WTC11 (cell line): ENCODE measurements around the gene MN1. TPM values are rescaled to one million over a fixed set of nuclear protein-coding genes. Genes with fewer than 3 reads are reported as not detected.

Experiments
- ATAC-seq: fragments of 200-7000 bp; cut with Tn5 transposase; 2 replicates; pipeline ENCODE4 v1.10.0; 2021; ENCODE audit warnings: mild to moderate bottlenecking, moderate library complexity
- CTCF ChIA-PET: fragments of 300-600 bp; sonication (Branson Sonifier 250); formaldehyde crosslinking; loops from one replicate; lab custom pipeline; 2021; ENCODE audit warnings: antibody characterized with exemption; lab: Charles Lee
- POLR2A ChIA-PET: fragments of 350-600 bp; sonication (Branson Sonifier 250); formaldehyde crosslinking; loops from one replicate; lab custom pipeline; 2021; ENCODE audit warnings: antibody characterized with exemption; lab: Charles Lee
- DNase-seq: peaks from one replicate; pipeline ENCODE4 v3.0.0; 2021; ENCODE audit warnings: low spot score
- H3K27ac Mint-ChIP-seq: 2 replicates; pipeline ENCODE4 v1.8.0; 2021; ENCODE audit warnings: mixed read lengths
- H3K27me3 Mint-ChIP-seq: 2 replicates; pipeline ENCODE4 v1.8.0; 2021; ENCODE audit warnings: low read depth, mild to moderate bottlenecking, moderate library complexity, mixed read lengths
- H3K36me3 Mint-ChIP-seq: 2 replicates; pipeline ENCODE4 v1.8.0; 2021; ENCODE audit warnings: mixed read lengths
- H3K4me1 Mint-ChIP-seq: 2 replicates; pipeline ENCODE4 v1.8.0; 2022; ENCODE audit warnings: mixed read lengths
- H3K4me3 Mint-ChIP-seq: 2 replicates; pipeline ENCODE4 v1.8.0; 2021; ENCODE audit warnings: mild to moderate bottlenecking, moderate library complexity, mixed read lengths
- H3K9me3 Mint-ChIP-seq: 2 replicates; pipeline ENCODE4 v1.8.0; 2021; ENCODE audit warnings: mixed read lengths
- ELF4 ChIP-seq: sonication (generic); formaldehyde crosslinking; IDR thresholded peaks from 2 replicates; pipeline ENCODE4 v1.8.1; 2022; ENCODE audit warnings: low read depth, mild to moderate bottlenecking, moderate library complexity, missing genetic modification reagents
- EMX1 ChIP-seq: fragments of 250-450 bp; sonication (Bioruptor Pico); IDR thresholded peaks from 2 replicates; pipeline ENCODE4 v1.8.0; 2021; ENCODE audit warnings: mild to moderate bottlenecking
- ETV6 ChIP-seq: sonication (generic); formaldehyde crosslinking; IDR thresholded peaks from 2 replicates; pipeline ENCODE4 v1.8.1; 2022; ENCODE audit warnings: mild to moderate bottlenecking, missing genetic modification reagents
- NFYB ChIP-seq: sonication (generic); formaldehyde crosslinking; conservative IDR thresholded peaks from 2 replicates; pipeline ENCODE4 v1.8.0; 2022; ENCODE audit warnings: low read depth, missing genetic modification reagents
- OVOL2 ChIP-seq: fragments of 250-450 bp; sonication (Bioruptor Pico); IDR thresholded peaks from 2 replicates; pipeline ENCODE4 v1.9.0; 2021; ENCODE audit warnings: mild to moderate bottlenecking, borderline replicate concordance
- ZNF416 ChIP-seq: fragments of 250-450 bp; sonication (Bioruptor Pico); IDR thresholded peaks from 2 replicates; pipeline ENCODE4 v1.9.0; 2021; ENCODE audit warnings: mild to moderate bottlenecking, inconsistent platforms
- total RNA-seq: library from RNA; stranded (reverse); gene quantifications from 3 replicates; pipeline ENCODE4 v1.2.3, GENCODE V29; 2021
- TF ChIP-seq, protein P1 (sequence below): sonication (generic); formaldehyde crosslinking; IDR thresholded peaks from 2 replicates; pipeline ENCODE4 v1.8.1; 2023; ENCODE audit warnings: mild to moderate bottlenecking, missing genetic modification reagents, moderate library complexity
- TF ChIP-seq, protein P2 (sequence below): sonication (generic); formaldehyde crosslinking; IDR thresholded peaks from 2 replicates; pipeline ENCODE4 v1.8.0; 2022; ENCODE audit warnings: mild to moderate bottlenecking, missing genetic modification reagents
- TF ChIP-seq, protein P3 (sequence below): sonication (generic); formaldehyde crosslinking; IDR thresholded peaks from 2 replicates; pipeline ENCODE4 v1.8.0; 2022; ENCODE audit warnings: mild to moderate bottlenecking, missing genetic modification reagents
- TF ChIP-seq, protein P4 (sequence below): fragments of 250-450 bp; sonication (Bioruptor Pico); IDR thresholded peaks from 2 replicates; pipeline ENCODE4 v1.9.0; 2021; ENCODE audit warnings: mild to moderate bottlenecking
- TF ChIP-seq, protein P5 (sequence below): sonication (generic); formaldehyde crosslinking; conservative IDR thresholded peaks from 2 replicates; pipeline ENCODE4 v1.8.1; 2022; ENCODE audit warnings: mild to moderate bottlenecking, missing genetic modification reagents
- TF ChIP-seq, protein P6 (sequence below): sonication (generic); formaldehyde crosslinking; IDR thresholded peaks from 2 replicates; pipeline ENCODE4 v1.8.0; 2022; ENCODE audit warnings: mild to moderate bottlenecking, missing genetic modification reagents
- TF ChIP-seq, protein P7 (sequence below): sonication (generic); formaldehyde crosslinking; IDR thresholded peaks from 2 replicates; pipeline ENCODE4 v1.8.1; 2023; ENCODE audit warnings: mild to moderate bottlenecking, missing genetic modification reagents, borderline replicate concordance
- TF ChIP-seq, protein P8 (sequence below): sonication (generic); formaldehyde crosslinking; IDR thresholded peaks from 2 replicates; pipeline ENCODE4 v1.8.0; 2022; ENCODE audit warnings: missing genetic modification reagents
- TF ChIP-seq, protein P9 (sequence below): sonication (generic); formaldehyde crosslinking; IDR thresholded peaks from 2 replicates; pipeline ENCODE4 v1.8.0; 2023; ENCODE audit warnings: mild to moderate bottlenecking, missing genetic modification reagents

MN1 gene
- total RNA-seq, 1 experiment from 2014 or later = 21.3 TPM

DNA sequence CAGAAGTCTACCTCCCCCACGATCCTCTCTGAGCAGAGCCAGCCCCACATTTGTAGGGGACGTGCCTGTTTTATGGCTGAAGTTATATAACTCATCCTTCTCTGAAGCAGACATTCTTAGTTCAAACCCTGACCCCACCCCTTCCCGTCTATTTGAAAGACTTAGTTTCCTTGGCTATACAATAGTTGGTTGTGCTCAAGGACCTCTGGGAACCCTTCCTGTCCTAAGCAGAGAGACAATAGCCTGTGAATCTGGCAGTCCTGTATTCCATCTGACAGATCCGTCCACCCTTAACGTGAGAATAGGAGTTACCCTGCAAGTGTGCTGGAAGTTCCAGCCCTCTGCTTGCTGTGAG, 75.2 kb downstream of the MN1 start (continued):
- TF ChIP-seq OVOL2 (CRISPR knock-in tag) (no peak), EMX1 (CRISPR knock-in tag) (no peak), ZNF416 (CRISPR knock-in tag) (no peak)
- TF ChIP-seq, protein P1, sequence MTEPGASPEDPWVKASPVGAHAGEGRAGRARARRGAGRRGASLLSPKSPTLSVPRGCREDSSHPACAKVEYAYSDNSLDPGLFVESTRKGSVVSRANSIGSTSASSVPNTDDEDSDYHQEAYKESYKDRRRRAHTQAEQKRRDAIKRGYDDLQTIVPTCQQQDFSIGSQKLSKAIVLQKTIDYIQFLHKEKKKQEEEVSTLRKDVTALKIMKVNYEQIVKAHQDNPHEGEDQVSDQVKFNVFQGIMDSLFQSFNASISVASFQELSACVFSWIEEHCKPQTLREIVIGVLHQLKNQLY = no peak
- TF ChIP-seq, protein P2, sequence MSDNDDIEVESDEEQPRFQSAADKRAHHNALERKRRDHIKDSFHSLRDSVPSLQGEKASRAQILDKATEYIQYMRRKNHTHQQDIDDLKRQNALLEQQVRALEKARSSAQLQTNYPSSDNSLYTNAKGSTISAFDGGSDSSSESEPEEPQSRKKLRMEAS = no peak
- TF ChIP-seq, protein P3, sequence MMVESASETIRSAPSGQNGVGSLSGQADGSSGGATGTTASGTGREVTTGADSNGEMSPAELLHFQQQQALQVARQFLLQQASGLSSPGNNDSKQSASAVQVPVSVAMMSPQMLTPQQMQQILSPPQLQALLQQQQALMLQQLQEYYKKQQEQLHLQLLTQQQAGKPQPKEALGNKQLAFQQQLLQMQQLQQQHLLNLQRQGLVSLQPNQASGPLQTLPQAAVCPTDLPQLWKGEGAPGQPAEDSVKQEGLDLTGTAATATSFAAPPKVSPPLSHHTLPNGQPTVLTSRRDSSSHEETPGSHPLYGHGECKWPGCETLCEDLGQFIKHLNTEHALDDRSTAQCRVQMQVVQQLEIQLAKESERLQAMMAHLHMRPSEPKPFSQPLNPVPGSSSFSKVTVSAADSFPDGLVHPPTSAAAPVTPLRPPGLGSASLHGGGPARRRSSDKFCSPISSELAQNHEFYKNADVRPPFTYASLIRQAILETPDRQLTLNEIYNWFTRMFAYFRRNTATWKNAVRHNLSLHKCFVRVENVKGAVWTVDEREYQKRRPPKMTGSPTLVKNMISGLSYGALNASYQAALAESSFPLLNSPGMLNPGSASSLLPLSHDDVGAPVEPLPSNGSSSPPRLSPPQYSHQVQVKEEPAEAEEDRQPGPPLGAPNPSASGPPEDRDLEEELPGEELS (CRISPR knock-in tag) = no peak
- TF ChIP-seq, protein P4, sequence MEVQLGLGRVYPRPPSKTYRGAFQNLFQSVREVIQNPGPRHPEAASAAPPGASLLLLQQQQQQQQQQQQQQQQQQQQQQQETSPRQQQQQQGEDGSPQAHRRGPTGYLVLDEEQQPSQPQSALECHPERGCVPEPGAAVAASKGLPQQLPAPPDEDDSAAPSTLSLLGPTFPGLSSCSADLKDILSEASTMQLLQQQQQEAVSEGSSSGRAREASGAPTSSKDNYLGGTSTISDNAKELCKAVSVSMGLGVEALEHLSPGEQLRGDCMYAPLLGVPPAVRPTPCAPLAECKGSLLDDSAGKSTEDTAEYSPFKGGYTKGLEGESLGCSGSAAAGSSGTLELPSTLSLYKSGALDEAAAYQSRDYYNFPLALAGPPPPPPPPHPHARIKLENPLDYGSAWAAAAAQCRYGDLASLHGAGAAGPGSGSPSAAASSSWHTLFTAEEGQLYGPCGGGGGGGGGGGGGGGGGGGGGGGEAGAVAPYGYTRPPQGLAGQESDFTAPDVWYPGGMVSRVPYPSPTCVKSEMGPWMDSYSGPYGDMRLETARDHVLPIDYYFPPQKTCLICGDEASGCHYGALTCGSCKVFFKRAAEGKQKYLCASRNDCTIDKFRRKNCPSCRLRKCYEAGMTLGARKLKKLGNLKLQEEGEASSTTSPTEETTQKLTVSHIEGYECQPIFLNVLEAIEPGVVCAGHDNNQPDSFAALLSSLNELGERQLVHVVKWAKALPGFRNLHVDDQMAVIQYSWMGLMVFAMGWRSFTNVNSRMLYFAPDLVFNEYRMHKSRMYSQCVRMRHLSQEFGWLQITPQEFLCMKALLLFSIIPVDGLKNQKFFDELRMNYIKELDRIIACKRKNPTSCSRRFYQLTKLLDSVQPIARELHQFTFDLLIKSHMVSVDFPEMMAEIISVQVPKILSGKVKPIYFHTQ (CRISPR knock-in tag) = no peak
- TF ChIP-seq, protein P5, sequence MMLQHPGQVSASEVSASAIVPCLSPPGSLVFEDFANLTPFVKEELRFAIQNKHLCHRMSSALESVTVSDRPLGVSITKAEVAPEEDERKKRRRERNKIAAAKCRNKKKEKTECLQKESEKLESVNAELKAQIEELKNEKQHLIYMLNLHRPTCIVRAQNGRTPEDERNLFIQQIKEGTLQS = no peak

DNA sequence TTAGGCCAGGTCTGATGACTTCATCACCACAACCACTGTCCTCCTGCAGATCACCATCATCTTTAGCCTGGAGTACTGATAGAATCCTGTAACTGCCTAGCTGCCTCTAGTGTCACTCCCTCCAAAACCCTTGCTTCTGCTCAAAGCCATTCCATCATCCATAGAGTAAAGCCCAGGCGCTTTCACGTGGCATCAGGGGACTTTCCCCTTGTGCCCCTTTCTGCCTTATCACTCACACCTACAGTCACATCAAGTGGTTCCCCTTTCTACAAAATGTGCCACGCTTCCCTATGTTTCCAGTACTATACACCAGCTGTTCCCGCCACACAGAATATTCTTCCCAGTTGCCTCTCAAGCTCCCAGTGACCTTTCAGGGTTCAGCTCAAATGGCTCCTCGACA, 75.9 kb downstream of the MN1 start:
- ChIA-PET POLR2A (no interaction called here), CTCF (interaction anchor here (2.0 kb wide), 1 partner anchor 10 kb away, joined by 5 read pairs; no protein-coding TSS in a partner anchor)
- Mint-ChIP-seq H3K4me1 (peaks cover 45% of the 10 kb centered on the region), H3K4me3 (no peak overlapping the region), H3K36me3 (peaks cover 44% of the 10 kb centered on the region), H3K27me3 (no peaks in the 10 kb centered on the region), H3K9me3 (peaks cover 29% of the 10 kb centered on the region), H3K27ac (no peak overlapping the region)
- ATAC-seq (no peak), DNase-seq (no peak)
- TF ChIP-seq, protein P6, sequence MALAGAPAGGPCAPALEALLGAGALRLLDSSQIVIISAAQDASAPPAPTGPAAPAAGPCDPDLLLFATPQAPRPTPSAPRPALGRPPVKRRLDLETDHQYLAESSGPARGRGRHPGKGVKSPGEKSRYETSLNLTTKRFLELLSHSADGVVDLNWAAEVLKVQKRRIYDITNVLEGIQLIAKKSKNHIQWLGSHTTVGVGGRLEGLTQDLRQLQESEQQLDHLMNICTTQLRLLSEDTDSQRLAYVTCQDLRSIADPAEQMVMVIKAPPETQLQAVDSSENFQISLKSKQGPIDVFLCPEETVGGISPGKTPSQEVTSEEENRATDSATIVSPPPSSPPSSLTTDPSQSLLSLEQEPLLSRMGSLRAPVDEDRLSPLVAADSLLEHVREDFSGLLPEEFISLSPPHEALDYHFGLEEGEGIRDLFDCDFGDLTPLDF = no peak
- TF ChIP-seq ETV6 (CRISPR knock-in tag) (no peak), ELF4 (CRISPR knock-in tag) (no peak), NFYB (CRISPR knock-in tag) (no peak)
- TF ChIP-seq, protein P7, sequence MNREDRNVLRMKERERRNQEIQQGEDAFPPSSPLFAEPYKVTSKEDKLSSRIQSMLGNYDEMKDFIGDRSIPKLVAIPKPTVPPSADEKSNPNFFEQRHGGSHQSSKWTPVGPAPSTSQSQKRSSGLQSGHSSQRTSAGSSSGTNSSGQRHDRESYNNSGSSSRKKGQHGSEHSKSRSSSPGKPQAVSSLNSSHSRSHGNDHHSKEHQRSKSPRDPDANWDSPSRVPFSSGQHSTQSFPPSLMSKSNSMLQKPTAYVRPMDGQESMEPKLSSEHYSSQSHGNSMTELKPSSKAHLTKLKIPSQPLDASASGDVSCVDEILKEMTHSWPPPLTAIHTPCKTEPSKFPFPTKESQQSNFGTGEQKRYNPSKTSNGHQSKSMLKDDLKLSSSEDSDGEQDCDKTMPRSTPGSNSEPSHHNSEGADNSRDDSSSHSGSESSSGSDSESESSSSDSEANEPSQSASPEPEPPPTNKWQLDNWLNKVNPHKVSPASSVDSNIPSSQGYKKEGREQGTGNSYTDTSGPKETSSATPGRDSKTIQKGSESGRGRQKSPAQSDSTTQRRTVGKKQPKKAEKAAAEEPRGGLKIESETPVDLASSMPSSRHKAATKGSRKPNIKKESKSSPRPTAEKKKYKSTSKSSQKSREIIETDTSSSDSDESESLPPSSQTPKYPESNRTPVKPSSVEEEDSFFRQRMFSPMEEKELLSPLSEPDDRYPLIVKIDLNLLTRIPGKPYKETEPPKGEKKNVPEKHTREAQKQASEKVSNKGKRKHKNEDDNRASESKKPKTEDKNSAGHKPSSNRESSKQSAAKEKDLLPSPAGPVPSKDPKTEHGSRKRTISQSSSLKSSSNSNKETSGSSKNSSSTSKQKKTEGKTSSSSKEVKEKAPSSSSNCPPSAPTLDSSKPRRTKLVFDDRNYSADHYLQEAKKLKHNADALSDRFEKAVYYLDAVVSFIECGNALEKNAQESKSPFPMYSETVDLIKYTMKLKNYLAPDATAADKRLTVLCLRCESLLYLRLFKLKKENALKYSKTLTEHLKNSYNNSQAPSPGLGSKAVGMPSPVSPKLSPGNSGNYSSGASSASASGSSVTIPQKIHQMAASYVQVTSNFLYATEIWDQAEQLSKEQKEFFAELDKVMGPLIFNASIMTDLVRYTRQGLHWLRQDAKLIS = no peak
- TF ChIP-seq, protein P8, sequence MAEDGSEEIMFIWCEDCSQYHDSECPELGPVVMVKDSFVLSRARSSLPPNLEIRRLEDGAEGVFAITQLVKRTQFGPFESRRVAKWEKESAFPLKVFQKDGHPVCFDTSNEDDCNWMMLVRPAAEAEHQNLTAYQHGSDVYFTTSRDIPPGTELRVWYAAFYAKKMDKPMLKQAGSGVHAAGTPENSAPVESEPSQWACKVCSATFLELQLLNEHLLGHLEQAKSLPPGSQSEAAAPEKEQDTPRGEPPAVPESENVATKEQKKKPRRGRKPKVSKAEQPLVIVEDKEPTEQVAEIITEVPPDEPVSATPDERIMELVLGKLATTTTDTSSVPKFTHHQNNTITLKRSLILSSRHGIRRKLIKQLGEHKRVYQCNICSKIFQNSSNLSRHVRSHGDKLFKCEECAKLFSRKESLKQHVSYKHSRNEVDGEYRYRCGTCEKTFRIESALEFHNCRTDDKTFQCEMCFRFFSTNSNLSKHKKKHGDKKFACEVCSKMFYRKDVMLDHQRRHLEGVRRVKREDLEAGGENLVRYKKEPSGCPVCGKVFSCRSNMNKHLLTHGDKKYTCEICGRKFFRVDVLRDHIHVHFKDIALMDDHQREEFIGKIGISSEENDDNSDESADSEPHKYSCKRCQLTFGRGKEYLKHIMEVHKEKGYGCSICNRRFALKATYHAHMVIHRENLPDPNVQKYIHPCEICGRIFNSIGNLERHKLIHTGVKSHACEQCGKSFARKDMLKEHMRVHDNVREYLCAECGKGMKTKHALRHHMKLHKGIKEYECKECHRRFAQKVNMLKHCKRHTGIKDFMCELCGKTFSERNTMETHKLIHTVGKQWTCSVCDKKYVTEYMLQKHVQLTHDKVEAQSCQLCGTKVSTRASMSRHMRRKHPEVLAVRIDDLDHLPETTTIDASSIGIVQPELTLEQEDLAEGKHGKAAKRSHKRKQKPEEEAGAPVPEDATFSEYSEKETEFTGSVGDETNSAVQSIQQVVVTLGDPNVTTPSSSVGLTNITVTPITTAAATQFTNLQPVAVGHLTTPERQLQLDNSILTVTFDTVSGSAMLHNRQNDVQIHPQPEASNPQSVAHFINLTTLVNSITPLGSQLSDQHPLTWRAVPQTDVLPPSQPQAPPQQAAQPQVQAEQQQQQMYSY (CRISPR knock-in tag) = no peak
- TF ChIP-seq, protein P9, sequence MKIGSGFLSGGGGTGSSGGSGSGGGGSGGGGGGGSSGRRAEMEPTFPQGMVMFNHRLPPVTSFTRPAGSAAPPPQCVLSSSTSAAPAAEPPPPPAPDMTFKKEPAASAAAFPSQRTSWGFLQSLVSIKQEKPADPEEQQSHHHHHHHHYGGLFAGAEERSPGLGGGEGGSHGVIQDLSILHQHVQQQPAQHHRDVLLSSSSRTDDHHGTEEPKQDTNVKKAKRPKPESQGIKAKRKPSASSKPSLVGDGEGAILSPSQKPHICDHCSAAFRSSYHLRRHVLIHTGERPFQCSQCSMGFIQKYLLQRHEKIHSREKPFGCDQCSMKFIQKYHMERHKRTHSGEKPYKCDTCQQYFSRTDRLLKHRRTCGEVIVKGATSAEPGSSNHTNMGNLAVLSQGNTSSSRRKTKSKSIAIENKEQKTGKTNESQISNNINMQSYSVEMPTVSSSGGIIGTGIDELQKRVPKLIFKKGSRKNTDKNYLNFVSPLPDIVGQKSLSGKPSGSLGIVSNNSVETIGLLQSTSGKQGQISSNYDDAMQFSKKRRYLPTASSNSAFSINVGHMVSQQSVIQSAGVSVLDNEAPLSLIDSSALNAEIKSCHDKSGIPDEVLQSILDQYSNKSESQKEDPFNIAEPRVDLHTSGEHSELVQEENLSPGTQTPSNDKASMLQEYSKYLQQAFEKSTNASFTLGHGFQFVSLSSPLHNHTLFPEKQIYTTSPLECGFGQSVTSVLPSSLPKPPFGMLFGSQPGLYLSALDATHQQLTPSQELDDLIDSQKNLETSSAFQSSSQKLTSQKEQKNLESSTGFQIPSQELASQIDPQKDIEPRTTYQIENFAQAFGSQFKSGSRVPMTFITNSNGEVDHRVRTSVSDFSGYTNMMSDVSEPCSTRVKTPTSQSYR (CRISPR knock-in tag) = no peak
- TF ChIP-seq, all 79 proteins: peak for 0
